T-helper 2 cell (primary cell): ENCODE results near the gene TRIM63.

ENCODE experiments used
- DNase-seq, 5 experiments: peaks; one replicate each; pipeline versions ENCODE4 v3.0.0 to v3.0.0-alpha.2; 2012 to 2022

TRIM63 gene

DNA sequence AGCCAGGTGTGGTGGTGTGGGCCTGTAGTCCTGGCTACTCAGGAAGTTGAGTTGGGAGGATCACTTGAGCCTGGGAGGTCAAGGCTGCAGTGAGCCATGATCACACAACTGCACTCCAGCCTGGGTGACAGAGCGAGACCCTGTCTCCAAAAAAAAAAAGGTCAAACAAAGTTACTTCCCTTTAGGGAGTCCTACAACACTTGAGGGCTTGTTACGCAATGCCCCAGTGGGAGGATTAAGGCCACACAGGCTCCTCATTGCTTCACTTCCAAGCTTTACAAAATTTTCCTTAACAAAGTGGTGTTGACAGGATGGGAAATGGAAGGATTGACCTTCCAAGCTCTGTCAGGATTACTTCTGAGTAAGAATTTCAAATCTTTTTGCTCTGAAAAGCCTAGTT, 52.1 kb downstream of the TRIM63 start:
- DNase-seq: no peak

DNA sequence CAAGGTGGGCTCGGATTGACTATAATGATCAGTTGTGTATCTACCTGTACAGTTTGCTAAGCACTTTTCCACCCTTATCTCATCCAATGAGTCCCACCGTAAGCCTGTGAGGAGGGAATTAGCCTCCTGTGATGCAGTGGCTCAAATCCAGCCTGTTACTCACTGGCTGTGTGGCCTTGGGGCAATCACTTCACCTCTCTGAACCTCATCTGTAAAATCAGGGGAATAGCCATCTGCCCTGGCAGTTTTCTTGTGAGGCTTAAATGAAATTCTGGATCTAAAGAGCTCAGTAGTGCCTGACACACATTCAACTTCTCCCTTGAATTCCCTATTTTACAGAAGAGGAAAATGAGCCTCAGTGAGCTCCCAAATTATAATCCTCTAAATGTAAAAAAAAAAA, 53.3 kb downstream of the TRIM63 start:
- DNase-seq: no peak

GRCh38 chr1:26012864-26013263, 54.6 kb downstream of the TRIM63 start:
- no peak for DNase-seq

- no peak for DNase-seq
Measured at GRCh38 chr1:26010825-26011224, 56.6 kb downstream of the TRIM63 start.

- DNase-seq: no peak
Measured at GRCh38 chr1:26009796-26010447, 57.5 kb downstream of the TRIM63 start.

- DNase-seq: no peak
Measured at GRCh38 chr1:26006710-26007109, 60.7 kb downstream of the TRIM63 start.

DNA sequence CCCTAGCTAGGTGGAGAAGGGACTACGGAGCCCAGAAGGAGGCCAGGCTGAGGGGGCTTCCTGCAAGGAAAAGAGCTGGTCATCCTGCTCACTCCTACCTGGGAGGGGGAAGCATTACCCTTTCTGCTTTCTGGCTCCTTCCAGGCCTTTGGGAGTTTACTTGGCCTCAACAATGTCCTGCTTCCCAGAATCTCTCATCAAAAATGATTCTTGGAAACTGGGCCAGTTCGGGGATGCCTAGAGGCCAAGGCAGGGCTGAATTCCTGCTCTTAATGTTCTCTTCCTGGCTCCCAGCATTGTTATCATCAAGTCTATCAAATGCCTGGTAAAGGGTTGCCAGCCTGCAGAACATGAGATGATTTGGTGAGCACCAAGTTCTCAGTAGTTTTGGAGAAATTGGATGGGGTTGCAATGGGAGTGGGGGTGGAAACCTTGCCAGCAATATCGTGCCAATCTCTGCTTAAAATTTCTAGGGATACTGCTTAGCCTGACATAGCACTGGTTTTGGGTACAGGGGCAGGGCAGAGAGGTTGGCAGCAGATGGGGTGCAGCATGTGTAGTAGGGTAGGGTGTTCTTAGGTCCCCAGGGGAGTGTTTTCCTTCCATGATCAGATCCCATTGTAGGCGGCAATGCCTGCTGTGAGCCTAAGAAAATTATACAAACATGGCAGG, 61.9 kb downstream of the TRIM63 start:
- no peak for DNase-seq

DNA sequence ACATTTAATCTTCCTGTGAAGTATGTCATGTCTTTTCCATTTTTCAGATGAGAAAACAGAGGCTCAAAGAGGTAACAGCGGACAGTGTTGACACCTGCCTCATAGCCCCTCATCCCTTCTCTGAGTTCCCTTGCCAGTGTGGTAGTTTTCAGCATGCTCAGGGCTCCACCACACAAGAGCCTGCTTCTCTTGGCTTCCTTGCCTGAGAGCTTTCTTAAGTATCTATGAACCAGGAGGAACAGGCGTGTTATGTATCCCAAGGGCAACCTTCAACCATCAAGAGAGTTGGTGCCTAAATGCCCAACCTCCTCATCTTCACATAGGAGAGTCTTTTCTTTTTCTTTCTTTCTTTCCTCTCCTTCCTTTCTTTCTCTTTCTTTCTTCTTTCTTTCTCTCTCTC, 63.7 kb downstream of the TRIM63 start:
- no peak for DNase-seq

DNA sequence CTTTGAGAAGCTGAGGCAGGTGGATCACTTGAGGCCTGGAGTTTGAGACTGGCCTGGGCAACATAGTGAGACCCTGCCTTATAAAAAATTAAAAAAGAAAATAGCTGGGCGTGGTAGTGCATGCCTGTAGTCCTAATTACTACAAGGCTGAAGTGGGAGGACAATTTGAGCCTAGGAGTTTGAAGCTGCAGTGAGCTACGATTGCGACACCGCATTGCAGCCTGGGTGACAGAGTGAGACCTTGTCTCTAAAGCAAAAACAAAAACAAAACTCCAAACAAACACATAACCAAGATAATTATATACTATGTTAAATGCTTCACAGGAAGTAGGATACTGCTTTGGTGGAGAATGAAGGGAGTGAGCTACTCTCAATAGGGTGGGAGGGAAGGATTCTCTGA, 64.2 kb downstream of the TRIM63 start:
- DNase-seq: no peak
